HFFc6 (cell line): ENCODE data around the gene TRIM4. TPM values are rescaled to one million over a fixed set of nuclear protein-coding genes. Genes with fewer than 3 reads are reported as not detected.

ENCODE experiments used
- DNase-seq: peaks from one replicate; pipeline ENCODE4 v3.0.0-alpha.2; 2018
- H3K27ac Mint-ChIP-seq: 2 replicates; pipeline ENCODE4 v1.8.0; 2020; ENCODE audit warnings: mild to moderate bottlenecking, mixed read lengths
- H3K27me3 Mint-ChIP-seq: 2 replicates; pipeline ENCODE4 v1.8.0; 2021; ENCODE audit warnings: mild to moderate bottlenecking, moderate library complexity, mixed read lengths; ENCODE audit not compliant: insufficient read depth
- H3K36me3 Mint-ChIP-seq: 2 replicates; pipeline ENCODE4 v1.8.0; 2021; ENCODE audit warnings: low read depth, mixed read lengths
- H3K4me1 Mint-ChIP-seq: 2 replicates; pipeline ENCODE4 v1.8.0; 2020; ENCODE audit warnings: low read depth, mixed read lengths
- H3K4me3 Mint-ChIP-seq: 2 replicates; pipeline ENCODE4 v1.8.0; 2020; ENCODE audit warnings: mild to moderate bottlenecking, moderate library complexity, mixed read lengths
- H3K9me3 Mint-ChIP-seq: 2 replicates; pipeline ENCODE4 v1.8.0; 2020; ENCODE audit warnings: mild to moderate bottlenecking, mixed read lengths
- CTCF ChIP-seq: fragments of 200-600 bp; sonication (generic); IDR thresholded peaks from 2 replicates; pipeline ENCODE4 v1.5.0; 2021; ENCODE audit warnings: antibody characterized with exemption, mild to moderate bottlenecking
- total RNA-seq, 6 experiments: library from RNA; stranded (reverse); fragmentation: NEBNext Ultra II Directional; extraction: Animal tissue kit (Norgen Biotek cat#: 25700); gene quantifications; 2 replicates in 1 of 6; 3 replicates in 5 of 6; pipeline ENCODE4 v1.2.3, GENCODE V29; 2021

TRIM4 gene
- total RNA-seq, 6 experiments from 2014 or later = 22.0 to 24.6 (median 22.9) TPM

GRCh38 chr7:99843808-99844207 is 75.5 kb downstream of the TRIM4 start:
- peaks cover 43% of the 10 kb centered on the region for H3K27me3 Mint-ChIP-seq
- peaks cover 4% of the 10 kb centered on the region; the same call in 1 of the 2 replicates for H3K4me1 Mint-ChIP-seq
- DNase-seq = no peak
- H3K4me3 Mint-ChIP-seq = no peak overlapping the region
- no peaks in the 10 kb centered on the region for H3K36me3 Mint-ChIP-seq
- TF ChIP-seq CTCF = no peak
- no peaks in the 10 kb centered on the region for H3K9me3 Mint-ChIP-seq
- no peak overlapping the region for H3K27ac Mint-ChIP-seq

- Mint-ChIP-seq H3K27ac (no peak overlapping the region), H3K9me3 (no peaks in the 10 kb centered on the region), H3K36me3 (no peaks in the 10 kb centered on the region), H3K4me3 (no peak overlapping the region), H3K4me1 (peaks cover 4% of the 10 kb centered on the region; the same call in 1 of the 2 replicates), H3K27me3 (peaks cover 38% of the 10 kb centered on the region)
- no peak for TF ChIP-seq CTCF
- DNase-seq = no peak
These were observed 76.4 kb downstream of the TRIM4 start for GRCh38 chr7:99842926-99843325.

Other genes with a start within 250 kb of the TRIM4 start
- gene CYP3A5, start 239.5 kb downstream of the TRIM4 start, total RNA-seq = 1 to 10 TPM in 2 of 6 experiments, under 1 TPM in 4; 0.30 to 1.8 (median 0.48) TPM
- gene CYP3A7, start 184.3 kb downstream of the TRIM4 start, total RNA-seq = under 1 TPM in 1 of 6 experiments, not detected in 5; 0.09 TPM
- gene CYP3A4, start 135.3 kb downstream of the TRIM4 start, total RNA-seq = not detected
- not detected for gene CYP3A43, start 91.5 kb downstream of the TRIM4 start, total RNA-seq
- gene OR2AE1, start 42.5 kb downstream of the TRIM4 start, total RNA-seq = not detected
- not detected for gene GJC3, start 10.1 kb upstream of the TRIM4 start, total RNA-seq
- gene AZGP1, start 56.5 kb upstream of the TRIM4 start, total RNA-seq = not detected
- gene ZKSCAN1, start 96.1 kb upstream of the TRIM4 start, total RNA-seq = 10 to 100 TPM; 55.9 to 77.4 (median 63.1) TPM
- 1 to 10 TPM; 8.2 to 9.8 (median 9.2) TPM for gene ZSCAN21, start 130.2 kb upstream of the TRIM4 start, total RNA-seq
- 10 to 100 TPM; 16.5 to 19.4 (median 18.3) TPM for gene ZNF3, start 162.2 kb upstream of the TRIM4 start, total RNA-seq
- gene COPS6, start 169.4 kb upstream of the TRIM4 start, total RNA-seq = 100 to 1,000 TPM; 253 to 334 (median 302) TPM
- 100 to 1,000 TPM in 5 of 6 experiments, 10 to 100 TPM in 1; 70.9 to 139 (median 124) TPM for gene MCM7, start 181.9 kb upstream of the TRIM4 start, total RNA-seq
- 10 to 100 TPM; 20.2 to 24.5 (median 21.9) TPM for gene AP4M1, start 182.1 kb upstream of the TRIM4 start, total RNA-seq
- gene TAF6, start 199.8 kb upstream of the TRIM4 start, total RNA-seq = 10 to 100 TPM; 66.4 to 78.6 (median 77.4) TPM
- 10 to 100 TPM; 24.4 to 32.4 (median 26.3) TPM for gene CNPY4, start 200.1 kb upstream of the TRIM4 start, total RNA-seq
- 1 to 10 TPM; 2.3 to 3.0 (median 2.5) TPM for gene MBLAC1, start 207.4 kb upstream of the TRIM4 start, total RNA-seq
- 100 to 1,000 TPM in 5 of 6 experiments, 10 to 100 TPM in 1; 99.5 to 137 (median 110) TPM for gene LAMTOR4, start 229.4 kb upstream of the TRIM4 start, total RNA-seq
- gene TRAPPC14, start 239.2 kb upstream of the TRIM4 start, total RNA-seq = 10 to 100 TPM; 19.1 to 23.4 (median 21.7) TPM
- 1 to 10 TPM; 5.1 to 8.6 (median 7.1) TPM for gene GAL3ST4, start 249.1 kb upstream of the TRIM4 start, total RNA-seq